HG02970 (cell line): ENCODE measurements around the gene MEGF8.

Experiments
- ATAC-seq: cut with Tn5 transposase; IDR thresholded peaks from one replicate; pipeline ENCODE4 v1.9.1; 2021; ENCODE audit warnings: mild to moderate bottlenecking, moderate library complexity, moderate number of reproducible peaks; ENCODE audit not compliant: unreplicated experiment, low FRiP score

MEGF8 gene

GRCh38 chr19:42301646-42302203, 23.7 kb upstream of the MEGF8 start, which contains the start of gene PRR19:
TSS of gene PRR19 (plus strand) at chr19:42302132. CDS start at chr19:42309585, 7,453 bp downstream.
- no peak for ATAC-seq

GRCh38 chr19:42303101-42303464, 22.4 kb upstream of the MEGF8 start:
- no peak for ATAC-seq

- no peak for ATAC-seq
Observed at GRCh38 chr19:42303876-42304275, 21.6 kb upstream of the MEGF8 start.

- no peak for ATAC-seq
Observed at GRCh38 chr19:42306646-42307045, 18.8 kb upstream of the MEGF8 start.

- ATAC-seq, result no peak
Observed at GRCh38 chr19:42309686-42310085, 15.7 kb upstream of the MEGF8 start.

GRCh38 chr19:42311657-42312056, 13.8 kb upstream of the MEGF8 start:
- no peak for ATAC-seq

- ATAC-seq, result no peak
Observed at GRCh38 chr19:42312370-42312769, 13.1 kb upstream of the MEGF8 start.

GRCh38 chr19:42313096-42313839, 12.2 kb upstream of the MEGF8 start, which contains the start of gene TMEM145:
TSS of gene TMEM145 (plus strand) at chr19:42313309. CDS start at chr19:42313377, 68 bp downstream.
- ATAC-seq, result no peak

- ATAC-seq, result no peak
Observed at GRCh38 chr19:42313840-42314755, 11.3 kb upstream of the MEGF8 start.

- no peak for ATAC-seq
Observed at GRCh38 chr19:42315024-42315423, 10.4 kb upstream of the MEGF8 start.

- no peak for ATAC-seq
Observed at GRCh38 chr19:42316223-42317211, 8.9 kb upstream of the MEGF8 start.

GRCh38 chr19:42317535-42317934, 7.9 kb upstream of the MEGF8 start:
- no peak for ATAC-seq

- ATAC-seq, result no peak
Observed at GRCh38 chr19:42322305-42322704, 3.1 kb upstream of the MEGF8 start.

GRCh38 chr19:42323473-42323851, 2.0 kb upstream of the MEGF8 start:
- ATAC-seq, result no peak

- ATAC-seq, result no peak
Observed at GRCh38 chr19:42323852-42324654, 1.4 kb upstream of the MEGF8 start.

- ATAC-seq, result no peak
Observed at GRCh38 chr19:42324655-42325307, 654 bp upstream of the MEGF8 start.

GRCh38 chr19:42325896-42326771, 699 bp downstream of the MEGF8 start:
- no peak for ATAC-seq

- ATAC-seq, result no peak
Observed at GRCh38 chr19:42326969-42327368, 1.5 kb downstream of the MEGF8 start.
